ENCODE results near the gene C15orf40. TPM values are rescaled to one million over a fixed set of nuclear protein-coding genes. Genes with fewer than 3 reads are reported as not detected.
A peak's percentile ranks its signal among the peaks of the same experiment; 100 is the strongest.

The C15orf40 gene
- total and polyA plus RNA-seq, 9 of the 15 experiments (the other 6 are each of a cell fraction or from before 2014, with no cell fraction given), result 15.9 to 52.0 (median 27.0) TPM

DNA sequence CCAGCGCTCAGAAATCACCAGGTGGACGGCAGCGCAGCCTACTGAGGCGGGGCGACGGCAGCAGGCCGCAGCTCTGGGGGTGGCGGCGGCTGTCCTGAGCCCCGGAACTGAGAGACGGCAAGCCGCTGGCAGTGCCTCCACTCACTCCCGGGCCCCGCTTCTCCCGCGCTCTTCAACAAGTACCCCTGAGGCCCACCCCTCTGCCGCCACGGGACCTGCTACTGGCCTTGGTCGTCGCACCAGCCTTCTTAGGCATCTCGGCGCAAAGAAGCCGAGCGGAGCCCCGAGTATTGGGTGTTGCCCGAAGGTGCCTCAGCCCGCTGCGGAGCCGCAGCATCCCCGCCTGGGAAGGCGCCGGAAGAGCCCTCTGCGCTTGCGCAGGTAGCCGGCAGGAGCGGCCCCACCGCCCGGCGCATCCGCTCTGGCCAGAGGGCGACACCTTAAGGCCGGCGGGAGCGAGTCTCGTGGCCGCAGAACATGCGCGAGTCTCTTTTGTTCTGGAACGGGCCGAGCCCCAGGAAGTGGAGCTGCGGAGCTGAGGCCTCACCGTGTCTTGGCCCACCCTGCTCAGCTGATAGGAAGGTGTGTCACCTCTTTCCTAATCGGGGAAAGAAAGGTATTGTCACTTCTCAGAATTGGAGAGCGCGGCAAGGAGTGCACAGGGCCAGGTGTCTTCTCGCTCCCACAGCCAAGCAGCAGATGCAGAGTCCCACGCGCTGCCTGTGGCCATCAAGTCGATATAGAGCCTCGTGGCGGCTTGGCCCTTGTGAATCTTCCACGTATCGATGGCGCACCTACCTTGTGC lies at the start of gene C15orf40 (continued):
- TF ChIP-seq REST (IDR thresholded peaks at IDR 0.05; ENCODE audit: borderline replicate concordance) (0 out of 2 replicates have a peak, but pooled peaks have one; percentile 19), REST (CRISPR knock-in tag; IDR thresholded peaks at IDR 0.05; ENCODE audit: low read depth) (no peak; the same call in 1 of the 2 replicates), USF1 (CRISPR knock-in tag; IDR thresholded peaks at IDR 0.05) (peak; percentile 60), SMAD4 (CRISPR knock-in tag; conservative IDR thresholded peaks at IDR 0.05) (peak; percentile 63; the same call in 1 of the 2 replicates), PHF8 (IDR thresholded peaks at IDR 0.05; ENCODE audit: borderline replicate concordance, low read length) (peak; percentile 82; the same call in 1 of the 2 replicates), POLR2B (IDR thresholded peaks at IDR 0.05; ENCODE audit: low read depth, partially characterized antibody) (peak; percentile 72), ZFP91 (CRISPR knock-in tag; IDR thresholded peaks at IDR 0.05) (0 out of 2 replicates have a peak, but pooled peaks have one; percentile 12), SMARCE1 (IDR thresholded peaks at IDR 0.05) (no peak), DEAF1 (CRISPR knock-in tag; IDR thresholded peaks at IDR 0.05) (no peak), SIN3B (IDR thresholded peaks at IDR 0.05; ENCODE audit: low read depth) (peak; percentile 89), SMARCC2 (IDR thresholded peaks at IDR 0.05; ENCODE audit: low read depth) (no peak), FOXJ2 (tag; IDR thresholded peaks at IDR 0.05) (no peak)
- TF ChIP-seq, protein P1, sequence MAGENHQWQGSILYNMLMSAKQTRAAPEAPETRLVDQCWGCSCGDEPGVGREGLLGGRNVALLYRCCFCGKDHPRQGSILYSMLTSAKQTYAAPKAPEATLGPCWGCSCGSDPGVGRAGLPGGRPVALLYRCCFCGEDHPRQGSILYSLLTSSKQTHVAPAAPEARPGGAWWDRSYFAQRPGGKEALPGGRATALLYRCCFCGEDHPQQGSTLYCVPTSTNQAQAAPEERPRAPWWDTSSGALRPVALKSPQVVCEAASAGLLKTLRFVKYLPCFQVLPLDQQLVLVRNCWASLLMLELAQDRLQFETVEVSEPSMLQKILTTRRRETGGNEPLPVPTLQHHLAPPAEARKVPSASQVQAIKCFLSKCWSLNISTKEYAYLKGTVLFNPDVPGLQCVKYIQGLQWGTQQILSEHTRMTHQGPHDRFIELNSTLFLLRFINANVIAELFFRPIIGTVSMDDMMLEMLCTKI (IDR thresholded peaks at IDR 0.05; ENCODE audit: partially characterized antibody), result no peak

Data from K562 (cell line).